IMR-90 (cell line): ENCODE results near the gene TPPP3. TPM values are rescaled to one million over a fixed set of nuclear protein-coding genes. Genes with fewer than 3 reads are reported as not detected.

Experiments
- ATAC-seq: fragments of 200-7000 bp; cut with Tn5 transposase; 2 replicates; pipeline ENCODE4 v1.9.1; 2020; ENCODE audit warnings: low read depth, mild to moderate bottlenecking, moderate library complexity
- BruUV-seq: library from RNA; stranded (reverse); fragments of 400-500 nt; replicated peaks from 2 replicates; lab custom pipeline; 2021; lab: Mats Ljungman, UMichigan
- CTCF ChIA-PET: fragments of 300-600 bp; formaldehyde crosslinking; extraction: SDS; loops from one replicate; lab custom pipeline; 2021; ENCODE audit warnings: antibody characterized with exemption; lab: Yijun Ruan, JAX
- POLR2A ChIA-PET: fragments of 300-600 bp; sonication (Branson Sonifier 250); formaldehyde crosslinking; loops from one replicate; lab custom pipeline; 2022; ENCODE audit warnings: antibody characterized with exemption; ENCODE audit not compliant: unreplicated experiment; lab: Charles Lee
- DNase-seq: peaks from one replicate; pipeline ENCODE4 v3.0.0; 2013
- H2AFZ ChIP-seq: replicated peaks from 2 replicates; pipeline ENCODE3; 2013; ENCODE audit warnings: low read length, mild to moderate bottlenecking; ENCODE audit not compliant: poor library complexity
- H2AK5ac ChIP-seq: 2 replicates; pipeline ENCODE4 v1.6.1; 2013; ENCODE audit warnings: low read depth, low read length, inconsistent platforms
- H2AK9ac ChIP-seq: replicated peaks from 2 replicates; pipeline ENCODE3; 2013; ENCODE audit warnings: mild to moderate bottlenecking, low read depth, low read length, moderate library complexity; ENCODE audit not compliant: poor library complexity
- H2BK120ac ChIP-seq: 2 replicates; pipeline ENCODE4 v1.6.1; 2013; ENCODE audit warnings: low read depth, low read length, inconsistent platforms
- H2BK15ac ChIP-seq: 3 replicates; pipeline ENCODE4 v1.6.1; 2013; ENCODE audit warnings: low read depth, low read length, inconsistent platforms
- H2BK20ac ChIP-seq: 2 replicates; pipeline ENCODE4 v1.6.1; 2013; ENCODE audit warnings: low read depth, mild to moderate bottlenecking, inconsistent platforms, low read length, moderate library complexity
- H2BK5ac ChIP-seq: 2 replicates; pipeline ENCODE4 v1.6.1; 2013; ENCODE audit warnings: mild to moderate bottlenecking, low read depth, low read length, inconsistent platforms; ENCODE audit not compliant: poor library complexity, severe bottlenecking
- H3K14ac ChIP-seq: replicated peaks from 2 replicates; pipeline ENCODE4 v1.6.1; 2013; ENCODE audit warnings: low read depth, low read length, inconsistent platforms
- H3K18ac ChIP-seq: 2 replicates; pipeline ENCODE4 v1.6.1; 2013; ENCODE audit warnings: low read depth, low read length, control low read depth
- H3K23ac ChIP-seq: 2 replicates; pipeline ENCODE4 v1.6.1; 2013; ENCODE audit warnings: low read depth, low read length, inconsistent platforms
- H3K27ac ChIP-seq: 2 replicates; pipeline ENCODE4 v1.5.1; 2013; ENCODE audit warnings: mild to moderate bottlenecking, control low read depth, low read length; ENCODE audit not compliant: insufficient read depth
- H3K27me3 ChIP-seq: 2 replicates; pipeline ENCODE4 v1.6.1; 2013; ENCODE audit warnings: low read length; ENCODE audit not compliant: control insufficient read depth, insufficient read depth
- H3K36me3 ChIP-seq: 2 replicates; pipeline ENCODE4 v1.6.1; 2013; ENCODE audit warnings: low read length, mixed read lengths; ENCODE audit not compliant: control insufficient read depth, insufficient read depth
- H3K4ac ChIP-seq: 2 replicates; pipeline ENCODE4 v1.6.1; 2013; ENCODE audit warnings: low read depth, low read length, inconsistent platforms
- H3K4me1 ChIP-seq: 2 replicates; pipeline ENCODE4 v1.6.1; 2013; ENCODE audit warnings: low read length, mixed read lengths; ENCODE audit not compliant: control insufficient read depth, insufficient read depth
- H3K4me2 ChIP-seq: 2 replicates; pipeline ENCODE4 v1.6.1; 2013; ENCODE audit warnings: low read depth, mild to moderate bottlenecking, control low read depth, low read length, moderate library complexity
- H3K4me3 ChIP-seq: 2 replicates; pipeline ENCODE4 v1.5.1; 2013; ENCODE audit warnings: low read depth, mild to moderate bottlenecking, control low read depth, low read length, moderate library complexity; ENCODE audit not compliant: insufficient read depth
- H3K56ac ChIP-seq: 2 replicates; pipeline ENCODE4 v1.6.1; 2013; ENCODE audit warnings: low read length, inconsistent platforms; ENCODE audit not compliant: insufficient read depth; ENCODE audit errors: extremely low read depth
- H3K79me1 ChIP-seq, 2 experiments: 2 replicates each; pipeline ENCODE4 v1.6.1; 2013; ENCODE audit warnings: low read length in 2 of 2, inconsistent platforms in 1 of 2, low read depth in 1 of 2
- H3K9ac ChIP-seq: 2 replicates; pipeline ENCODE4 v1.6.1; 2013; ENCODE audit warnings: low read depth, low read length, control low read depth
- H3K9me1 ChIP-seq: 2 replicates; pipeline ENCODE4 v1.6.1; 2013; ENCODE audit warnings: low read length, inconsistent platforms; ENCODE audit not compliant: insufficient read depth
- H3K9me3 ChIP-seq: 2 replicates; pipeline ENCODE4 v1.6.1; 2013; ENCODE audit warnings: low read length; ENCODE audit not compliant: control insufficient read depth, insufficient read depth
- H4K20me1 ChIP-seq: 2 replicates; pipeline ENCODE4 v1.6.1; 2013; ENCODE audit warnings: low read length, inconsistent platforms; ENCODE audit not compliant: insufficient read depth
- H4K5ac ChIP-seq: 2 replicates; pipeline ENCODE4 v1.6.1; 2013; ENCODE audit warnings: mild to moderate bottlenecking, low read depth, low read length, control low read depth
- H4K8ac ChIP-seq, 2 experiments: 2 replicates each; pipeline ENCODE4 v1.6.1; 2013; ENCODE audit warnings: low read depth in 2 of 2, low read length in 2 of 2, control low read depth in 1 of 2, inconsistent platforms in 1 of 2
- H4K91ac ChIP-seq: 2 replicates; pipeline ENCODE4 v1.6.1; 2013; ENCODE audit warnings: low read depth, low read length, inconsistent platforms; ENCODE audit not compliant: insufficient read depth
- CEBPB ChIP-seq: IDR thresholded peaks from 2 replicates; pipeline ENCODE4 v1.6.1; 2012; ENCODE audit warnings: low read depth, low read length, improper control_type of control experiment
- CTCF ChIP-seq: conservative IDR thresholded peaks from 2 replicates; pipeline ENCODE4 v1.5.1; 2012; ENCODE audit warnings: mild to moderate bottlenecking, low read depth, low read length, improper control_type of control experiment
- FOS ChIP-seq: fragments of 150-350 bp; IDR thresholded peaks from 2 replicates; pipeline ENCODE4 v1.6.1; 2016; ENCODE audit warnings: low read depth, low read length
- MAFK ChIP-seq: IDR thresholded peaks from 2 replicates; pipeline ENCODE4 v1.6.1; 2012; ENCODE audit warnings: low read depth, low read length, improper control_type of control experiment
- MXI1 ChIP-seq: IDR thresholded peaks from 2 replicates; pipeline ENCODE4 v1.6.1; 2012; ENCODE audit warnings: low read depth, mild to moderate bottlenecking, low read length, moderate library complexity, borderline replicate concordance
- RCOR1 ChIP-seq: IDR thresholded peaks from 2 replicates; pipeline ENCODE4 v1.6.1; 2012; ENCODE audit warnings: mild to moderate bottlenecking, low read length, improper control_type of control experiment; ENCODE audit not compliant: insufficient replicate concordance
- RFX5 ChIP-seq: IDR thresholded peaks from 2 replicates; pipeline ENCODE4 v1.8.0; 2012; ENCODE audit warnings: low read depth, mild to moderate bottlenecking, low read length, moderate library complexity
- WGBS, 2 experiments: methylation state at CpG; one replicate each; pipeline versions ENCODE4 v1.1.5 to v1.1.7; 2013; ENCODE audit warnings: missing lambda C conversion rate in 2 of 2; ENCODE audit not compliant: insufficient read length in 1 of 2; ENCODE audit errors: extremely low coverage in 2 of 2; 5-methylcytosine and 5-hydroxymethylcytosine counted together
- dilution Hi-C: fragments of 300-500 bp; cut with HindIII; formaldehyde crosslinking; loops from one replicate; pipeline ENCODE4 v1.14.3; 2018; ENCODE audit warnings: low sequenced_read_pairs; ENCODE audit not compliant: unreplicated experiment
- in situ Hi-C: fragments of 300-500 bp; cut with MboI; formaldehyde crosslinking; loops from 3 replicates; pipeline ENCODE4 v1.14.3; 2019; ENCODE audit warnings: low sequenced_read_pairs, inconsistent platforms, mixed read lengths
- intact Hi-C: fragments of 100-400 bp; cut with micrococcal nuclease; formaldehyde crosslinking; loops from 2 replicates; pipeline ENCODE4 v1.10.0; 2022
- polyA plus RNA-seq, 3 experiments: library from polyadenylated mRNA; depleted of rRNA; stranded (reverse); fragments of >200 nt; gene quantifications; 2 replicates each; pipeline ENCODE4 v1.2.3, GENCODE V29; 2012; ENCODE audit warnings: low replicate concordance in 1 of 3
- total RNA-seq: library from RNA; depleted of rRNA; stranded (reverse); fragments of >200 nt; gene quantifications from 2 replicates; pipeline ENCODE4 v1.2.3, GENCODE V29; 2012

TPPP3 gene
- total and polyA plus RNA-seq, 2 of the 4 experiments (the other 2 are of a cell fraction): 0.54 to 2.4 TPM

GRCh38 chr16:67423015-67423414 lies 29.7 kb upstream of the TPPP3 start:
- no peaks in the 10 kb centered on the region for H3K36me3 ChIP-seq
- no peak overlapping the region for H4K91ac ChIP-seq
- H2AK5ac ChIP-seq: no peak overlapping the region
- no peak overlapping the region for H3K4ac ChIP-seq
- ChIA-PET CTCF (no interaction called here), POLR2A (interaction anchor here (0.5 kb wide), 1 partner anchor 26 kb away, joined by 4 read pairs; no protein-coding TSS in a partner anchor)
- no peaks in the 10 kb centered on the region for H3K9me3 ChIP-seq
- no peak overlapping the region for H2BK15ac ChIP-seq
- no peak overlapping the region for H2BK120ac ChIP-seq
- no peak overlapping the region for H2AFZ ChIP-seq
- H3K23ac ChIP-seq: no peak overlapping the region
- H3K79me1 ChIP-seq: no peaks in the 10 kb centered on the region
- no peak overlapping the region for H4K8ac ChIP-seq
- no peaks in the 10 kb centered on the region for H4K20me1 ChIP-seq
- TF ChIP-seq RFX5 (no peak), FOS (no peak), MXI1 (no peak), MAFK (no peak), RCOR1 (no peak), CTCF (no peak), CEBPB (no peak)
- no peak overlapping the region for H3K27ac ChIP-seq
- no peak overlapping the region for H2BK5ac ChIP-seq
- no peak overlapping the region for H4K5ac ChIP-seq
- no peak overlapping the region for H3K4me3 ChIP-seq
- no peak for ATAC-seq
- no peak for DNase-seq
- no peak overlapping the region for H3K18ac ChIP-seq
- WGBS, 2 experiments: 80% methylated on average over 1 of the region's 5 CpGs; no CpG with 5 or more reads in 1 of the 2 experiments
- BruUV-seq: no TSS peak
- intact Hi-C loops: no loop called here
- no peaks in the 10 kb centered on the region for H3K9me1 ChIP-seq
- H3K9ac ChIP-seq: no peak overlapping the region
- H3K4me2 ChIP-seq: no peak overlapping the region
- no peak overlapping the region for H3K14ac ChIP-seq
- dilution Hi-C loops: no loop called here
- no peak overlapping the region for H3K56ac ChIP-seq
- H2BK20ac ChIP-seq: no peak overlapping the region
- H2AK9ac ChIP-seq: no peak overlapping the region
- H3K27me3 ChIP-seq: peaks cover 31% of the 10 kb centered on the region
- in situ Hi-C loops: no loop called here
- no peaks in the 10 kb centered on the region for H3K4me1 ChIP-seq
